ENCODE data around the gene EXOC4.
"Not testable (repeated sequence)": the region's sequence is repeated elsewhere in the genome, so short reads cannot be mapped to it uniquely, and the experiment has no call there.

The EXOC4 gene

DNA sequence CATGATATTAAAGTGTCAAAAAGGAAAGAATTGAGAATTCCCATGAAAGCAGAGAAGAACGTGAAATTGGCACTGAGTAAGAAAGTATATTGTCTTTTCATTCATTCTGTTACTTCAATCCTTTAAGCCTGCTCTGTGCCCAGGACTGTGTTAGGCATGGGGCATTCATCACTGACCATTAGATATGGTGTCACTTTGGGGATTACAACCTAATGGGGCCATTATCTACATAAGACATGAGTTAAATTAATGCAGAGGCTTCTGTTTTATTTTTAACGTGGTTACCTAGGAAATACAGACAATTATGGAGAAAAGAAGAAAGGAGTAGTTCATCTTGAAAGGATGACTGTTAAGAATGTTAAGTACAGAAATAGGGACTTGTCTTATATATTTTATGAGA is 710.8 kb downstream of the EXOC4 start:
- no peak for DNase-seq

DNA sequence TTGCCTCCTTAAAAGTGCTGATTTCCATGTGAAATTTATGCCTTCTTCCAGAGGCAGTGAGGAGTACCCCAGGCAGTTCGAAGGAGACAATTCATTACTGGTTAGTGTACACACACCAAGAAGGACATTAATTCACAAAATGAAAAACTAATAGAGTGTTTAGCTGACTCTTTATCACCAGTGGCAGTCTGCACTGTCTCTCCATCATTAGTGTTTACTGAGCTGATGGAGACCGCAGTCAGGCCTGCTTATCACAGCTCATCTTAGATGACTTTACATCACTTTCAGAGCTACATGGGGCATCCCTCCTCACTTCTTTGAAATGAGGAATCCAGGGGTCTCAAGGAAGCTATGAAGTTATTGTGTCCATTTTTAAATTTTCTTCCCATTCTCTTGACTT is 718.7 kb downstream of the EXOC4 start:
- no peak for DNase-seq

DNA sequence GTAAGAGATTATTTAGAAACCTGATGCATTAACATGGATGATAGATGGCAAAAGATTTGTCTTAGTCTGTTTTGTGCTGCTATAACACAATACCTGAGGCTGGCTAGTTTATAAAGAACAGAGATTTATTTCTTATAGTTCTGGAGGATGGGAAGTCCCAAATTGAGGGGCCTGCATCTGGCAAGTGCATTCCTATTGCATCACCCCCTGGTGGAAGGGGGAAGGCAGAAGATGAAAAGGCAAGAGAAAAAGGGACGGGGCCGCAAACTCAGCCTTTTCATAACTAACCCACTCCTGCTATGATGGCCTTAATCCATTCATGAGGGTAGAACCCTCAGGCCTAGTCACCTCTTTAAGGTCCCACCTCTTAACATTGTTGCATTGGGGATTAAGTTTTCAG is 720.8 kb downstream of the EXOC4 start:
- DNase-seq: no peak

DNA sequence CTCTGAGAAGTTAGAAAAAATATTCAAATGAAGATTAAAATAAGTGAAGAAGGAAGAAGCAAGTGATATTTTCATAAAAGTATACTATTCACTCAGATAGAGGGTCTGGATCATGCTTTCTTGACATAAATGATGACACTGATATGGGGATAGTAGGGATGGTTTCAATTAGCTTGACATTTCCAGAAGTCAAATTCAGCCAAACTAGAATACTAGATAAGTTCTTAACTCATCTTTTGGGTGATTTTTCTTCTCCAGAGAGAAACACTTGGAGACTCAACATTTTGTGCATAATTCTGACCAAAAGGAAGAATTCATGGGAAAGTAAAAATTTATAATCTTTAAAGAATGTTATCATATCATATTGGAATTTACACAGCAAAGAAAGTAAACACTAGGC is 722.3 kb downstream of the EXOC4 start:
- no peak for DNase-seq

DNA sequence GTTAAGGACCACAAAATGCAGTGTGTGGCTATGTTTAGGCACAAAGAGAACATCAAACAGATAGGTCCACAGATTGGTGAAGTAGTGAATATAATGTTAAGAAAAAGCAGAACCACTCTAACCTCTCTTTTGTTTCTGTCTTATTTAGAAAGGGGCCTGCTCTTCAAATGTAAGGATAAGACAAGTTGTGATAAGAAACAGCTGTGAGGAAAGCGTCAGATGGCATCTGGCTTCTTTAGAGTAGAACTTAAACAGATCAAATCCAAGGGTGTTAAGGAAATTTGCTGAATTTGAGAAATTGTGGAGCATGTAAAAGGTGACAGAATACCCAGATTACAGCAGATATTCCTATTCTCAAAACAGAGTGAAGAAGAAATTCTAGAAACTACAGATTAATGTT is 723.3 kb downstream of the EXOC4 start:
- no peak for DNase-seq

DNA sequence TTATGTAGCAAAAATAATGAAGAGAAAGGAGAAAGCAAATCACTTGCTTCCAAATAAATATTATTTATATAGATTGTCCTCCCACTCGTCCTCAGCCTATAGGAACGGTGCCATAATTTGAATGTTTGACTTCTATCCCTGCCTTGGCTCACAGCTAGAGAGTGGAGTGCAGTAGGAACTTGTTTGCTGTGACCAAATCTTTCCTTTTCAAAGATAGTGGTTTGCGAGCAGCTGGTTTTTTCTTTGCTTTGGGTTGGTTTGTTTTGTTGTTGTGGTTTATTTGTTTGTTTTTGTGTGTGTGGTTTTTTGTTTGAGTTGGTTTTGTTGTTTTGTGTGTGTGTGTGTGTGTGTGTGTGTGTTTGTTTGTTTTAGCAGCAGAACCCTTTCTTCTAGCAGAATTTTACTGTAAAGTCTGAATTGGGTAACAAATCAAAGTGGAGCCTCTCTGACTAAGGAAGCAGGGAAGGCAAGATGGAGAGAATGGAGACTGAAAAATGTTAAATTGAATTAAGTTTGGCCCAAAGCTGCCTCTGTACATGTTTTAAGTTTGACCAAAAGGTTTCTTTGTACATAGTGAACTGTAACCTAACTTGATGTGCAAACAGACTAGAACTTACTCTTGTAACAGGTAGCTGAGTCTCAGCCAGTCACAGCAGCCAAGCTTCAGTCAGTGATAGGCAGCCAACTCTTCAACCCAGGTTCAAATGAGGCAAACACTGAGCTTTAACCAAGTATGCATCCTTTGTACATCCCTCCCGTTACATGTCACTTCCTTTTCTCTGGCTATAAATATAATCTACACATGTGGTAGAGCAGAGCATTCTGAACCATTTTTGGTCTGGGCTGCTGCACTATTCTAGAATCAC is 724.8 kb downstream of the EXOC4 start:
- no peak for DNase-seq

DNA sequence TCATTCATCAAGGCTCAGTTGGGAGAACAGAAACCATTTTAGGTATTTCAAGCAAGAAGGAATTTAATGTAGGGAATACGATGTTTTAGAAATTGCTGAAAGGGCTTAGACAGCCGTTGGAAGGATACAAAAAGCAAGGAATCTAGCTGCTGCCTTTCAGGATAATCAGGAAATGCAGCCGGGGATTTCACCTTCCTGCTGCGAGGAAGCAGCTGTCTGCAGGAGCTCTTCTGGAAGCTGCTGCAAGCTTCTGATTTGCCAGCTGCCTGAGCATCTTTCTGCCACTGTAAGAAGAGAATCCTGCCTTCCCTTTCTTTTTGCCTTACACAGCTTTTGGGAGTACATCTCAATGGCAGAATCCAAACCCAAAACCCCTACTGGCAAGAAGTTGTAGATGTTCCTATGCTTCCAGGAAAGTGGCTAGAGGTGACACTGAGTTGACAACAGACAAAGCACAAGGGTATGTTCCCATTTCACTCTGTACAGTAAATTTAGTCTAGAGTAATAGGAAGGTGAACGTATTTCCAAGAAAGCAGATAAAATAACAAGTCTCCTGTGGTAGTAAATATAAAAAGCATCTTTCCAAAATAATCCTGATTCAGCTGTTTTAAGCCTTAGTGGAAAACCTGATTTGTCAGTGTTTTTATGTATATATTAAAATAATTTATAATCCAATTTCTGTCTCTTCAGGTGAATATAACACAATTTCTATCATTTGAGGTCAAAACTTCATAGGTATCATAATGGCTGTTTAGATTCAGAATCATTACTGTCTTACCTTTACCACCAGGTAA is 725.8 kb downstream of the EXOC4 start:
- DNase-seq: no peak

DNA sequence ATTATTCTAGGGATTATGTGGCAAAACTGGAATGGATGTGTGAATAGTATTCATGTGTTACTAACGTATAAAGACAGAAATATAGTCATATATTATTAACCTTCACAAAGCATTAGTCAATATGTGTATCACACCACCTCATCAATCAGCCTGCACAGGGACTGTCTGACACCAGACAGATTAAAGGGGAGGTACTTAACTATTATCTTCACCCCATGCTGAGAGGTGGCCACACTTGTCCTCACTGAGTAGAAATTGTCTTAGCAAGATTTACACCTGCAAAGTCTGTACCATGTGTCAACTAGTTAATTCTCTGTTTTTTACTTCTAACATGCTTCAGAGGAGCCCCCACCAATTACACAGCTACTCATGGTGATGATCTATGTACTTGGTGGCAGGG is 727.9 kb downstream of the EXOC4 start:
- DNase-seq: no peak

DNA sequence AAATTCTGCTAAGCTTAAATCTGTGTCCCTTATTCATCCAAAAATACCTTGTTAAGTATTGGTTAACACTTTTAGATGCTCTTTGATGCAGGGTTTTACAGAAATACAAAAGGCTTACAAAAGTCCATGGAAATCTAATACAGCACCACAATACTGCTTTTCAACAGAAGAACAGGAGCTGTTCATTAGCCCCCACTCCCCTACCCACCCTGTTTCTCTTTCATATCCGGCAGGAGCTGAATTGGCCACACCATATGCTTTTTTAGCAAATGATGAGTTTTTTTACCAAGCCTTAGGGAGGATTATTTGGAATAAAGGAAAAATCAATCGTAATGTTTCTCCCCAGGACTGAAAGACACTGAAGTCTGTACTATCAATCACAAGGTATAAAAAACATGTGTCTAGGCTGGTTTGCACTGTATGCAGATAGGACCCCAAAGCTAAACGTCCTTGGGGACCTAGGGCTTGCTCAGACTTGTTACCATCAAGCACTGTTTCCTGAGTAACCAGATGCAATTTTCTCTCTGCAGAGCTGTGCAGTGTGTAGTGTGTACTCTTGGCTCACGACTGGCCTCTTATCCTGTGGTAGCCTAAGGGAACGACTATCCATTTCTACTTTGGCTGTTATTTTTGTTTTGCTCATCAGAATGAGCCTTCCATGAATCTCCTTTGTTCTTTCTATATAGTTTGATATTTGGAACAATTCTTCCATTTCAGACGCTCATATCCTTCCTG is 731.0 kb downstream of the EXOC4 start:
- no peak for DNase-seq

DNA sequence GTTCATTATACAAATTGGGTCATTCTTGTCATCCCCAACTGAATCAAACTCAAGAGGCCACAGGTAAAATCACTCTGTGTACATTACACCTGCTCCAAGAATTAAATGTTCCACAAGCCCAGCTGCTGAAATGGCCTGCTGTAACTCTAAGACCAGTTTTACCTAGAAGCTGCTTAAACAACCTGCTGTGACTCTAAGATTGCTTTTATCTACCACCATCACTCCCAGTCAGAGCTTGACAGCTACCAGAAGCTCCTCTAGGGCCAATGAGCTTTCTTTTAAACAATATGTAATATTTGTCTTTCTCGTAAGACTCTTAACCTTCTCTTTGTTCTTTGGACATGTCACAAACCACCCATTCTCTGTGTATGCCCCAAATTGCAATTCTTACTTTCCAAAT is 732.4 kb downstream of the EXOC4 start:
- no peak for DNase-seq

DNA sequence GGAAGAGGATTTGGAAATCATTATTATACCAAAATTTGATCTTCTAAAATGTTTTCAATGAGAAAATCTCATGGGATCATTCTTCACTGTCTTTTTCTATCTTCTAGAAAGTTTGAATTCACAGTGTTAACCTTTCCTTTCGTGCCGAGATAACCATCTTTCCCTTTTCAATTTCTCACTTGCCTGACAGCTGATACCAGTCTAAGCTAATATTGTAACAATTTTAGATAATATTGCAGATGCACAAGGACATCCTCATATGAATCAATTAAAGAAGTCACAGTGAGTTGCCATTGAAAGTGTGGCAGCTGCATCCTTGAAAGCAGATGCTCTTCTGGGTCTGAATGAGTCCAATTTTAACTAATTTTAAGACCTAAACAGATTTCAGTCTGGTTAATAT is 734.7 kb downstream of the EXOC4 start:
- no peak for DNase-seq

DNA sequence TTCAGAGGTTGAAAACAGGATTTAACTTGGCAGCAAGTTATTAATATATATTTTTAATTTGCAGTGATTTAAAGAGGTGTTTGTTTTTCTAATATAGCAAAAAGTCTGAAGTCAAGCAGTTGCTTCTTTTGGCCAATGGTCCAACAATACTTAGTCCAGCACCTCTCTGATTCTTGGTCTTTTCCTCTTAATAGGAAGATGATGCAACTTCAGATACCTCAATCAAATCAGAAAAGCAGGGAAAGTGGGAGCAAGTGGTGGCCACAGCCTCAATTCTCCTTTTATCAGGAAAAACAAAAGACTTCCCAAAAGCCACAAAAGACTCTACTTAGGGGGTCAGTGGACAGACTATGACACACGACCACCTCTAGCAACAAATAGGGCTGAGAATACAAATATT is 740.7 kb downstream of the EXOC4 start:
- DNase-seq: no peak

DNA sequence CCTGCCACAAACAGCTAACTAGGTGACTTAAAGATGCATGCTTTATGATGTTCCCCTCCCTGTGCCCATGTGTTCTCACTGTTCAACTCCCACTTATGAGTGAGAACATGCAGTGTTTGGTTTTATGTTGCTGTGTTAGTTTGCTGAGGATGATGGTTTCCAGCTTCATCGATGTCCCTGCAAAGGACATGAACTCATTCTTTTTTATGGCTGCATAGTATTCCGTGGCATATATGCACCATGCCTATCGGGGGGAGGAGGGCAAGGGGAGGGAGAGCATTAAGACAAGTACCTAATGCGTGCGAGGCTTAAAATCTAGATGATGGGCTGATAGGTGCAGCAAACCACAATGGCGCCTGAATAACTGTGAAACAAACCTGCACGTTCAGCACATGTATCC is 741.2 kb downstream of the EXOC4 start:
- not testable (repeated sequence) for DNase-seq

DNA sequence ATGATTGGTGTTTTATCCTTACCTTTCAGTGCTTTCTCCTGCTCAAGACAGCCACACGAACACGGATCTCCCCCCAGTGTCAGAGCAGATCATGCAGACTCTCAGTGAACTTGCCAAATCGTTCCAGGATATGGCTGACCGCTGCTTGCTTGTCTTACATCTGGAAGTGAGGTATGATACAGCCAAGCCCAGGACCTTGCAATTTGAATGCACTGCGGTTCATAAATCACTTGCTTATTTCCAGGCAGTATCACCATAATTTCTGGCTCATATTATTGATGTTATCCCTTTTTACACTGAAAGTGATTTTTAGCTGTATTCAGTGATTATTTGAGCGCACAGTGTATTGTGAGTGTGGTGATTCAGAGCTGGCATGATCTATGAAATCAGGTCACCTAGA is 744.6 kb downstream of the EXOC4 start:
- no peak for DNase-seq

DNA sequence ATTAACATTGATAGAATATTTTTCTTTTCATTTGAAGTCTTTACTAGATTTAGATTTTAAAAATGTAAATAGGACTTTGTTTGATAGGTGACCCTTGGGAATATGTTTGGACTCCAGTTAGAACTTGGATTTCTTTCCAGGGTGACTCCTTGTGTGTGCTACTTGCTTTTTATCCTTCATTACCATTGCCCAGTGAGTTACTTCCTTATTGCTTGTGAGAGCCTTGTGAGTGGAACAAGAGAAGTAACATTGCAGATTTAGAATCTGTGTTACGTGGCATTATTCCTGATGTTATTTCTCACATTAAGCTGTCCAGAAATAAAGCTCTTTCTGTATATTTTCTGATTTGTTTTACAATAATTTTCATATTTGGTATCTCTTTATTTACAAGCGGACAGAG is 746.3 kb downstream of the EXOC4 start:
- DNase-seq: no peak

DNA sequence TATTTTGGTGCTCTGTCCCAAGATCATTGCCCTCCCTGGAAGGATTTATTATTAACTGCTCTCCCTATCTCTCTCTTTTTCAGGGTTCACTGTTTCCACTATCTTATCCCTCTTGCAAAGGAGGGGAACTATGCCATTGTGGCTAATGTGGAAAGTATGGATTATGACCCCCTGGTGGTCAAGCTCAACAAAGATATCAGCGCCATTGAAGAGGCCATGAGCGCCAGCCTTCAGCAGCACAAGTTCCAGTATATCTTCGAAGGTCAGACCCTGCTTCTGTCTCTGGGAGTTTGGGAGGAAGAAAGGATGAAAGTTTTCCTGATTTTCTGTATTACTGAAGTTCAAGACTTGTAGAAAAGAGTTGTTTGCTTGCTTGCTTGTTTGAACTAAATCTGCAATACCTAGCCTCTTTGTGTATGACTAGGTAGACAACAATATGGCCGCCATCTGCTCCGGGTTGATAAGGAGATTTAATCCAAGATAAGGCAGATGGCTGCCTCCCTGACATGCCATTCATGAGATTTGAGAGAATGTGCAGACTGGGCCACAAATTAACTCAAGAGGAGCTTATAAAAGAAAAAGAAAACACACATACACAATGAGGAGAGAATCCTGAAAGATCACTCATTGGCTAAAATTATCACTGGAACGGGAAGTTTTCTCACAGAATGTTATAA is 752.1 kb downstream of the EXOC4 start:
- no peak for DNase-seq

DNA sequence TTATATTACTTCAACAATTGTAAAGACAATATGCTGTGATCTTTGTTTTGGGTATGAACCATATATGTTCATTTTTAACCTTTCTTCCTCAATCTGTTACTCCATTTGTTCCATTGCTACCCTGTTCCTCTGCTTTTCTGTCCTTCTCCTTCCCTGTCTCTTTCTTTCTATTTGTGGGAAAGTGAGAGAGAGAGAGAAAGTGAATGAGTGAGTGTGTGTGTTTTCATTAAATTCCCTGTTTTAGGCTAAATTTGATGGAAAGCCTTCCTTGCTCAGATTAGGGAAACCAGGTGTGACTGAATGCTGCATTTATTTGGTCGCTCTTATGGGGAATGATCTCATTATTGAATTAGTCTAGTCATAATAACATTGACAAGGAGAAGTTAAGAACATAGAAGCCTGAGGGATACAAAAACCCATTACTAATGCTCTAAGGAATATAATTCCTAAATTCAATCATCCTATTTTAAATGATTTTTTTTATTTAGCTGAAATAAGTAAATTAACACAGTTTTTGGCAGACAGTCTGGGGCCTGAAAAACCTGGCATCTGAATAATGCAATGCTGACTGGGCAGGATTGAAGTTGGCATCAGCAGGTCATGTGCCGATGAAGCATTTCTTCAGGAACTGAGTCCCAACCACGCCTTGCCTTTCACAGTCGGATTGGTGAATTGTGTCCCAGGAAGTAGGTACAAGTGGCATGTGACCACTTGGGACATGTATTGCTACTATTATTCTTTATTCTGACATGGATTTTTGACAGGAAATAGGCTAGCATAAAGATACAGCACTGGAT is 756.6 kb downstream of the EXOC4 start:
- no peak for DNase-seq

DNA sequence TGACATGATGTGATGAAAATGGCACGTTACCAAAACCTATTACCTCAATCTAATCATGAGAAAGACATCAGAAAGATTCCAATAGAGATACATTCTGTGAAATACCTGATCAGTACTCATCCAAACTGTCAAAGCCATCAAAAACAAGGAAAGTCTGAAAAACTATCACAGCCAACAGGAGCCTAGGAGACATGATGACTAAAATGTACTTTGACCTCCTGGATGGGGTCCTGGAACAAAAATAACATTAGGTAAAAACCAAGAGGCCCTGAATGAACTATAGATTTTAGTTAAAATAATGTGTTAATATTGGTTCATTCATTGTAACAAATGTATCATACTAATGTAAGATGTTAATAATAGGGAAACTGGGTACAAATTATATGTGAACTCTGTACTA is 760.4 kb downstream of the EXOC4 start:
- DNase-seq: no peak

DNA sequence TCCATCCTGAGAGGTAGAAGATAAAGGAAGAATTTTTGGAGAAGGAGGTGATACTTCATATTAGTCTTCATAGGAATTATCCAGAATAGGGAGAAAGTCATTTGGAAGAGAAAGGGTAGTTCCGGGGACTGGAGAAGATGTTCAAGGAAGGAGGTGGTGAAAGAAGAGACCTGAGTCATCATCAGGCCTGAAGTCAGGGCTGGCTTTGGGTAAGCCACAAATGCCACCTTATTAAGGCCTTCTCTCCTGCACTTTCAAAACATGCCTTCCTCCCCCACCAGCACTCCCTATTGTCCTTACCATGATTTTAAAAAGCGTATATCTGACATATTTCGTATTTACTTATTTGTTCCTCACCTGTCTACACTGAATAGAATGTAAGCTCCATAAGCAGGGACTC is 762.1 kb downstream of the EXOC4 start:
- DNase-seq: no peak

DNA sequence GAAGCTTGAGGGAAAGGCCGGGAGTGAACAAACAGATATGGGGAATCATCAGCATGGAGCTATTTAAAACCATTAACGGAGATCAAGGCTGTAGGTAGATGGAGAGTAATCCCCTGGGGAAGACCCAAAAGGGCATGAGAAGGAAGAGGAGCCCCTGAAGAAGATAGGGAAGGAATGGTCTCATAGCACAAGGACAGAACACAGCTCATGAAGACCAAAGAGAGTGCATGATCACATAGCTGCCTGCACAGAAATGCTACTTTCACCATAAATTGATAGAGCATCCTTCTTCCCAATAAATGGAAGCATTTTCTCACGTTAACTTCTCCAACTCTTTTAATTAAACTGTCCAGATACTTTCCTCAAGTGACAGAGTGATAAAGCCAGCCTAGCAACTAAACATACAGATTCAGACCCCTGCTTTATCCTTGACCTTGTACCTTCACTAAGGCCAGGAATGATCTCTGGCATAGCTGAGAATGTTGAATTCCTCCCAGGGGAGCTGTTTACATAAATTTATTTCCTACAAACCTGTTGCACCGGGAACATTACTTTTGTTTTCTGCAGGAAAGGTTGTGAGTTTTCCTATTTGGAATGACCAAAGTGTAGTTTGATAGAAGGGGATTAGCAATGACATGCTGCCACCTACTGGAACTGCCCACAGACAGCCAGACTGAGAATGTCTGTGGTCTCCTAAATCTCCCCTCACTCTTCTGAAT is 763.5 kb downstream of the EXOC4 start:
- DNase-seq: no peak

DNA sequence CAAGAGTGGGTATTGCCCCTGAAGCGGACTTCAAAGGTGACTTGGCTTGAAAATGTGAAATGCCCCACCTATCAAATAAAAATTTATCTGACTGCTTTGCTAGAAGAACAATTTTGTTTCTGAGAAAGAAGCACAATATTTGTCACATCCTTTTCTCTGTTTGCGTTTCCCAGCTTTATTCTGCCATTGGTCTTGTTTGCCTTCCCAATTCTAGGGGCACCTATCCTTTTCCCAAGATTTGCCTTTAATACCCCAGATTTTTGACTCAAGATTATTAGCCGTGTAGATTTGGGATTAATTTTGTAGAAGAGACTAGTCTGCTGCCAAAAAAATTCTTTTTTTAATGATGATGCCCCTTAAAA is 764.0 kb downstream of the EXOC4 start:
- DNase-seq: no peak

DNA sequence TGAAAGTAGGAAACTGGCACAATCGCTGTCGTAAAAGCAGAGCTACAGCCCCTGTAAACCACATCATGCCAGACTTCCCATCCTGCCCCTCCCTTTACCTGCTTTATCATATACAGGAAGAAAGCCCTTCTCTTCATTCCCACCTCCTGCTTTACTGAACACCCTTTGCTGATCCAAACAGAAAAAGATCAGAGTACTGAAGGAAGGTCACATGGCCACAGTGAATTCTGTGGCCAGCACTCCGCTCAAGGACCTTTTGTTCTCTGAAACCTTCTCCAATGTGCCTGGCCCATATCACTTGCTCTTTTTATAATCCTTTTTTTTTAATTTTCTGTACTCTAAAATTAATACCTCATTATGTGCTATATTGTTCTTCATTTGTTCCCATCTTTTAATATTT is 765.4 kb downstream of the EXOC4 start:
- DNase-seq: no peak

Data from stimulated activated CD8-positive, alpha-beta memory T cell treated with anti-CD3 and anti-CD28 coated beads, Interleukin-4, amount 100 ng/mL, for 48 hours (primary cell).